K562 (cell line): ENCODE measurements around the gene PCBP3. TPM values are rescaled to one million over a fixed set of nuclear protein-coding genes. Genes with fewer than 3 reads are reported as not detected.

Experiments
- ATAC-seq: fragments of 200-7000 bp; cut with Tn5 transposase; 3 replicates; pipeline ENCODE4 v1.9.1; 2020; ENCODE audit warnings: moderate library complexity
- BruUV-seq: library from RNA; stranded (reverse); fragments of 400-500 nt; replicated peaks from 2 replicates; lab custom pipeline; 2021; lab: Mats Ljungman, UMichigan
- CTCF ChIA-PET: fragments of 300-600 bp; formaldehyde crosslinking; extraction: SDS; loops from one replicate; lab custom pipeline; 2021; ENCODE audit warnings: low intra/inter-chr PET ratio; lab: Yijun Ruan, JAX
- POLR2A ChIA-PET: fragments of 300-600, 350-650 bp; sonication (Branson Sonifier 250); formaldehyde crosslinking; extraction: SDS; loops from one replicate; lab custom pipeline; 2021; ENCODE audit warnings: antibody characterized with exemption, inconsistent platforms; lab: Yijun Ruan, JAX
- DNase-seq, 4 experiments: peaks; one replicate each; pipeline versions ENCODE4 v3.0.0 to v3.0.0-alpha.2; 2011 to 2018; ENCODE audit warnings: low spot score in 3 of 4, mixed read lengths in 3 of 4; ENCODE audit errors: extremely low read depth in 1 of 4
- FAIRE-seq: peaks from 2 replicates; lab custom pipeline; 2011; peaks lifted over from hg19 to GRCh38; lab: Jason Lieb, UNC
- H2AFZ ChIP-seq: 2 replicates; pipeline ENCODE4 v1.6.0; 2011; ENCODE audit warnings: low read depth, low read length, control low read depth, inconsistent platforms
- H3K27ac ChIP-seq: fragments of 200-600 bp; 3 replicates; pipeline ENCODE4 v1.8.0; 2011; ENCODE audit warnings: low read depth, mild to moderate bottlenecking, control low read depth, inconsistent platforms, low read length, moderate library complexity, mixed read lengths; ENCODE audit errors: extremely low read depth
- H3K27me3 ChIP-seq, 2 experiments: fragments of 300-600 bp in 1 of 2; 2 replicates in 1 of 2; 3 replicates in 1 of 2; pipeline versions ENCODE4 v1.6.0 to v1.8.0; 2011; ENCODE audit warnings: inconsistent platforms in 2 of 2, low read length in 2 of 2, mild to moderate bottlenecking in 1 of 2, mixed read lengths in 1 of 2, moderate library complexity in 1 of 2; ENCODE audit not compliant: control insufficient read depth in 2 of 2, insufficient read depth in 2 of 2
- H3K36me3 ChIP-seq: fragments of 300-600 bp; 3 replicates; pipeline ENCODE4 v1.8.0; 2011; ENCODE audit warnings: mild to moderate bottlenecking, low read length, inconsistent platforms; ENCODE audit not compliant: control insufficient read depth, insufficient read depth
- H3K4me1 ChIP-seq, 2 experiments: fragments of 200-600 bp in 1 of 2; replicated peaks in 1 of 2; 2 replicates in 1 of 2; 3 replicates in 1 of 2; pipeline versions ENCODE4 v1.5.1 to v1.8.0; 2011; ENCODE audit warnings: inconsistent platforms in 2 of 2, low read length in 2 of 2, mild to moderate bottlenecking in 1 of 2, mixed read lengths in 1 of 2, moderate library complexity in 1 of 2; ENCODE audit not compliant: control insufficient read depth in 2 of 2, insufficient read depth in 2 of 2
- H3K4me2 ChIP-seq: 2 replicates; pipeline ENCODE4 v1.6.1; 2011; ENCODE audit warnings: low read length, control low read depth, inconsistent platforms, mixed read lengths; ENCODE audit not compliant: insufficient read depth
- H3K4me3 ChIP-seq: fragments of 200-600 bp; sonication (generic), shearing (Covaris generic); 2 replicates; pipeline ENCODE4 v1.5.1; 2016; ENCODE audit warnings: control low read depth, inconsistent platforms
- H3K79me2 ChIP-seq: fragments of 200-600 bp; 3 replicates; pipeline ENCODE4 v1.8.0; 2011; ENCODE audit warnings: low read length, inconsistent platforms; ENCODE audit not compliant: control insufficient read depth, insufficient read depth
- H3K9ac ChIP-seq, 2 experiments: 2 replicates each; pipeline versions ENCODE4 v1.6.0 to v1.6.1; 2011; ENCODE audit warnings: low read depth in 2 of 2, low read length in 2 of 2, control low read depth in 1 of 2, inconsistent platforms in 1 of 2, mild to moderate bottlenecking in 1 of 2, mixed read lengths in 1 of 2; ENCODE audit not compliant: insufficient read depth in 1 of 2
- H3K9me1 ChIP-seq: one replicate; pipeline ENCODE4 v1.6.0; 2011; ENCODE audit warnings: inconsistent platforms, mild to moderate bottlenecking, low read length, moderate library complexity; ENCODE audit not compliant: control insufficient read depth, insufficient read depth
- H3K9me3 ChIP-seq: replicated peaks from 2 replicates; pipeline ENCODE4 v1.5.1; 2011; ENCODE audit warnings: low read depth, low read length, inconsistent platforms; ENCODE audit not compliant: control insufficient read depth, insufficient read depth
- H4K20me1 ChIP-seq: replicated peaks from 2 replicates; pipeline ENCODE4 v1.6.1; 2011; ENCODE audit warnings: low read length, inconsistent platforms, mixed read lengths; ENCODE audit not compliant: control insufficient read depth, insufficient read depth
- ETV1 ChIP-seq: fragments of 450-650 bp; conservative IDR thresholded peaks from 2 replicates; pipeline ENCODE4 v1.6.1; 2016; ENCODE audit warnings: missing genetic modification characterization, control low read depth, low read depth, missing compliant biosample characterization
- FIP1L1 ChIP-seq: fragments of 200-400 bp; formaldehyde crosslinking; IDR thresholded peaks from 2 replicates; pipeline ENCODE4 v1.6.1; 2018; ENCODE audit warnings: mild to moderate bottlenecking, low read depth, low read length; ENCODE audit not compliant: poor library complexity, severe bottlenecking
- KLF6 ChIP-seq: fragments of 250-450 bp; sonication (Bioruptor Pico); IDR thresholded peaks from 2 replicates; pipeline ENCODE4 v1.4.0; 2020; ENCODE audit warnings: mild to moderate bottlenecking, moderate library complexity, borderline replicate concordance
- SRSF1 ChIP-seq: fragments of 200-400 bp; formaldehyde crosslinking; IDR thresholded peaks from 2 replicates; pipeline ENCODE4 v1.6.1; 2017; ENCODE audit warnings: mild to moderate bottlenecking, low read depth, low read length, moderate library complexity
- TSC22D4 ChIP-seq: fragments of 450-650 bp; IDR thresholded peaks from 2 replicates; pipeline ENCODE4 v1.6.1; 2016; ENCODE audit warnings: missing genetic modification characterization, missing biosample characterization, control low read depth
- ZNF282 ChIP-seq: sonication (generic); formaldehyde crosslinking; IDR thresholded peaks from 2 replicates; pipeline ENCODE4 v1.8.1; 2023; ENCODE audit warnings: missing genetic modification reagents
- ZNF586 ChIP-seq: fragments of 450-650 bp; formaldehyde crosslinking; conservative IDR thresholded peaks from 2 replicates; pipeline ENCODE4 v1.4.0; 2020; ENCODE audit warnings: mild to moderate bottlenecking, moderate library complexity
- WGBS: fragments of 100-300 bp; shearing (Covaris generic); methylation state at CpG from one replicate; pipeline ENCODE4 v1.1.6; 2016; ENCODE audit warnings: low coverage, mixed read lengths; ENCODE audit not compliant: insufficient coverage; ENCODE audit errors: missing lambda C conversion rate; 5-methylcytosine and 5-hydroxymethylcytosine counted together
- in situ Hi-C: fragments of 300-500 bp; cut with MboI; formaldehyde crosslinking; loops from 4 replicates; pipeline ENCODE4 v1.15.0; 2018; ENCODE audit warnings: inconsistent platforms, mixed read lengths
- intact Hi-C: fragments of 100-400 bp; cut with micrococcal nuclease; formaldehyde crosslinking; loops from 2 replicates; pipeline ENCODE4 v1.14.2; 2022
- polyA plus RNA-seq, 8 experiments: library from polyadenylated mRNA; depleted of rRNA in 4 of 8; stranded (reverse) in 5 of 8; unstranded in 3 of 8; fragments of >200 nt; fragmentation: Nextera tagmentation in 2 of 8; fragmentation: Illumina TruSeq in 1 of 8; extraction: Ambion mirVana in 2 of 8; extraction: Trizol in 1 of 8; gene quantifications; 2 replicates each; pipeline versions ENCODE4 v1.2.1 to v1.2.3, GENCODE V29; 2011 to 2014; ENCODE audit warnings: inconsistent platforms in 1 of 8, missing spikeins in 1 of 8
- total RNA-seq, 7 experiments: library from RNA; depleted of rRNA in 6 of 7; stranded (reverse); fragments of >200 nt in 6 of 7; fragmentation: Illumina TruSeq in 2 of 7; extraction: Trizol in 2 of 7; gene quantifications; 2 replicates each; pipeline versions ENCODE4 v1.2.1 to v1.2.3, GENCODE V29; 2011 to 2021; ENCODE audit warnings: low replicate concordance in 1 of 7
- TF ChIP-seq, protein P1 (sequence below): sonication (generic); formaldehyde crosslinking; IDR thresholded peaks from 2 replicates; pipeline ENCODE4 v1.8.0; 2022; ENCODE audit warnings: mild to moderate bottlenecking, missing genetic modification reagents
- TF ChIP-seq, protein P2 (sequence below): fragments of 250-450 bp; sonication (Bioruptor Pico); IDR thresholded peaks from 2 replicates; pipeline ENCODE4 v1.8.0; 2021; ENCODE audit warnings: borderline replicate concordance, mild to moderate bottlenecking, moderate library complexity; ENCODE audit not compliant: poor library complexity, severe bottlenecking

PCBP3 gene
- total and polyA plus RNA-seq, 9 of the 15 experiments (the other 6 are each of a cell fraction or from before 2014, with no cell fraction given), result 0.18 TPM; not detected in 8

DNA sequence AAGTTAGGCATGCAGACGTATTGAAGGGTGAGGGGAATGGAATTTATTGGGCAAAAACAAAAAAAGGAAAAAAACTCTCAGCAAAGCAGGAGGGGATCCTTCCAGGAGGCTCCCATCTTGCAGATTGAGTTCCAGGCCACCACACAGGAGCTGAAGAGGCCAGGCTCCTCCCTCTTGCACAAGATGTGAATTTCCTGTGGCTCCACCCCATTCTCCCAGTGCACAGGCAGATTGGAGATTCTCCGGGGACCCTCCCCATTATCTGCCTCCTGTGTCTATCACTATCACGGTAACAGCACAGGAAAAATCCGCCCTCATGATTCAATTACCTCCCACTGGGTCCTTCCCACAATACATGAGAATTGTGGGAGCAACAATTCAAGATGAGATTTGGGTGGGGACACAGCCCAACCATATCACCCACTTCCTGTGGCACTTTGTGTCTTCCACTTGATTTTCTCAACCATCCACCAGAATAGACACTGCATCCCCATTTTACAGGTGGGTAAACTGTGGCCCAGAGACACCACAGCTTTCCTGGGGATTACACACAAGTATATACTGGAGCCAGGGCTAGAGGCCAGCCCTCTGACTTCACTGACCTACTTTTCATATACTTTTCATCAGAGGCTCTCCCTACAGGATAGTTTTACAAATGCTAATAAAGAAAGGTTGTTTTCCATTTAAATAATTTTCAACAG lies 319.2 kb downstream of the PCBP3 start:
- H3K4me2 ChIP-seq, result no peak overlapping the region
- ChIA-PET CTCF (no interaction called here), POLR2A (no interaction called here)
- DNase-seq, result no peak
- no peaks in the 10 kb centered on the region for H3K9me1 ChIP-seq
- in situ Hi-C loops, result no loop called here
- no peak for TF ChIP-seq ZNF586 (CRISPR knock-in tag)
- TF ChIP-seq TSC22D4, result no peak
- TF ChIP-seq ZNF282 (CRISPR knock-in tag), result no peak
- TF ChIP-seq KLF6 (CRISPR knock-in tag), result no peak
- no peak for TF ChIP-seq ETV1
- TF ChIP-seq SRSF1, result no peak
- TF ChIP-seq, protein P1, sequence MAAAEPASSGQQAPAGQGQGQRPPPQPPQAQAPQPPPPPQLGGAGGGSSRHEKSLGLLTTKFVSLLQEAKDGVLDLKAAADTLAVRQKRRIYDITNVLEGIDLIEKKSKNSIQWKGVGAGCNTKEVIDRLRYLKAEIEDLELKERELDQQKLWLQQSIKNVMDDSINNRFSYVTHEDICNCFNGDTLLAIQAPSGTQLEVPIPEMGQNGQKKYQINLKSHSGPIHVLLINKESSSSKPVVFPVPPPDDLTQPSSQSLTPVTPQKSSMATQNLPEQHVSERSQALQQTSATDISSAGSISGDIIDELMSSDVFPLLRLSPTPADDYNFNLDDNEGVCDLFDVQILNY (CRISPR knock-in tag), result no peak
- TF ChIP-seq, protein P2, sequence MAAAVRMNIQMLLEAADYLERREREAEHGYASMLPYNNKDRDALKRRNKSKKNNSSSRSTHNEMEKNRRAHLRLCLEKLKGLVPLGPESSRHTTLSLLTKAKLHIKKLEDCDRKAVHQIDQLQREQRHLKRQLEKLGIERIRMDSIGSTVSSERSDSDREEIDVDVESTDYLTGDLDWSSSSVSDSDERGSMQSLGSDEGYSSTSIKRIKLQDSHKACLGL (CRISPR knock-in tag), result no peak
- no peak for TF ChIP-seq FIP1L1
- no peaks in the 10 kb centered on the region for H3K9me3 ChIP-seq
- intact Hi-C loops, result no loop called here
- no peak overlapping the region for H3K27ac ChIP-seq
- no peaks in the 10 kb centered on the region for H3K79me2 ChIP-seq
- H3K4me3 ChIP-seq, result no peak overlapping the region
- no TSS peak for BruUV-seq
- H4K20me1 ChIP-seq, result no peaks in the 10 kb centered on the region
- H3K36me3 ChIP-seq, result no peaks in the 10 kb centered on the region
- WGBS, result 0% methylated on average over 4 of the region's 4 CpGs
- H3K27me3 ChIP-seq, result peaks cover 4 to 11% of the 10 kb centered on the region in 2 experiments; a peak in 2 of 5 replicates
- H3K4me1 ChIP-seq, result no peaks in the 10 kb centered on the region
- H3K9ac ChIP-seq, result no peak overlapping the region
- no peak for ATAC-seq
- no peak overlapping the region for H2AFZ ChIP-seq
- no peak for FAIRE-seq
